Fibroblast of lung (primary cell): ENCODE data around the gene ARL16. TPM values are rescaled to one million over a fixed set of nuclear protein-coding genes. Genes with fewer than 3 reads are reported as not detected.

Source experiments
- DNase-seq, 2 donors: peaks; one replicate each; pipeline versions ENCODE4 v3.0.0 to v3.0.0-alpha.2; 2010; ENCODE audit warnings: low read depth in 2 of 2
- H2AFZ ChIP-seq: 2 replicates; pipeline ENCODE4 v1.5.1; 2012; ENCODE audit warnings: low read length, control low read depth, inconsistent platforms
- H3K27ac ChIP-seq: 2 replicates; pipeline ENCODE4 v1.5.1; 2011; ENCODE audit warnings: low read length, control low read depth; ENCODE audit not compliant: insufficient read depth
- H3K27me3 ChIP-seq: 2 replicates; pipeline ENCODE4 v1.5.1; 2011; ENCODE audit warnings: mild to moderate bottlenecking, low read length; ENCODE audit not compliant: control insufficient read depth, insufficient read depth
- H3K36me3 ChIP-seq: 2 replicates; pipeline ENCODE4 v1.5.1; 2011; ENCODE audit warnings: low read length; ENCODE audit not compliant: control insufficient read depth, insufficient read depth
- H3K4me1 ChIP-seq: 2 replicates; pipeline ENCODE4 v1.5.1; 2011; ENCODE audit warnings: low read length; ENCODE audit not compliant: control insufficient read depth, insufficient read depth; ENCODE audit errors: extremely low read depth
- H3K4me2 ChIP-seq: 2 replicates; pipeline ENCODE4 v1.5.1; 2011; ENCODE audit warnings: low read length, control low read depth; ENCODE audit not compliant: insufficient read depth; ENCODE audit errors: extremely low read depth
- H3K4me3 ChIP-seq, 4 experiments: fragments of 200-600 bp in 1 of 4; sonication (generic) in 1 of 4; replicated peaks in 1 of 4; 2 replicates each; pipeline ENCODE4 v1.5.1; 2011 to 2016; ENCODE audit warnings: low read length in 4 of 4, low read depth in 3 of 4, mild to moderate bottlenecking in 3 of 4, control low read depth in 2 of 4, inconsistent platforms in 1 of 4, mixed read lengths in 1 of 4; ENCODE audit not compliant: insufficient read depth in 1 of 4; ENCODE audit errors: control extremely low read depth in 1 of 4
- H3K79me2 ChIP-seq: 2 replicates; pipeline ENCODE4 v1.5.1; 2012; ENCODE audit warnings: mild to moderate bottlenecking, low read length, inconsistent platforms; ENCODE audit not compliant: control insufficient read depth, insufficient read depth
- H3K9ac ChIP-seq: 2 replicates; pipeline ENCODE4 v1.5.1; 2011; ENCODE audit warnings: mild to moderate bottlenecking, low read length, control low read depth; ENCODE audit not compliant: insufficient read depth
- H3K9me3 ChIP-seq: 2 replicates; pipeline ENCODE4 v1.5.1; 2012; ENCODE audit warnings: low read depth, low read length; ENCODE audit not compliant: control insufficient read depth, insufficient read depth
- H4K20me1 ChIP-seq: 2 replicates; pipeline ENCODE4 v1.5.1; 2011; ENCODE audit warnings: low read length; ENCODE audit not compliant: control insufficient read depth, insufficient read depth; ENCODE audit errors: extremely low read depth
- CTCF ChIP-seq, 2 donors: IDR thresholded peaks in 1 of 2; conservative IDR thresholded peaks in 1 of 2; 1 replicate in 1 of 2; 2 replicates in 1 of 2; pipeline ENCODE4 v1.5.1; 2011 to 2012; ENCODE audit warnings: low read length in 2 of 2, control low read depth in 1 of 2, inconsistent platforms in 1 of 2, low read depth in 1 of 2, mild to moderate bottlenecking in 1 of 2
- EZH2 ChIP-seq: IDR thresholded peaks from 2 replicates; pipeline ENCODE4 v1.5.1; 2012; ENCODE audit warnings: low read length, control low read depth, mild to moderate bottlenecking; ENCODE audit errors: missing control alignments
- polyA plus RNA-seq, 2 donors: library from polyadenylated mRNA; depleted of rRNA in 1 of 2; stranded (reverse) in 1 of 2; unstranded in 1 of 2; fragments of >200 nt; gene quantifications; 2 replicates each; pipeline ENCODE4 v1.2.1, GENCODE V29; 2011 to 2012; ENCODE audit warnings: missing spikeins in 1 of 2
- total RNA-seq: library from RNA; depleted of rRNA; stranded (reverse); fragments of >200 nt; gene quantifications from 2 replicates; pipeline ENCODE4 v1.2.1, GENCODE V29; 2014

ARL16 gene
- total and polyA plus RNA-seq, 2 donors (not counting 1 experiment from before 2014, with no cell fraction given) = 28.1 to 35.8 TPM

- H3K36me3 ChIP-seq = peaks cover 10% of the 10 kb centered on the region
- H2AFZ ChIP-seq = no peak overlapping the region
- no peak for DNase-seq
- no peaks in the 10 kb centered on the region for H4K20me1 ChIP-seq
- no peak overlapping the region for H3K4me3 ChIP-seq
- no peak overlapping the region for H3K9ac ChIP-seq
- peaks cover 9% of the 10 kb centered on the region for H3K4me1 ChIP-seq
- no peak overlapping the region for H3K4me2 ChIP-seq
- H3K27me3 ChIP-seq = no peaks in the 10 kb centered on the region
- H3K79me2 ChIP-seq = peaks cover 27% of the 10 kb centered on the region
- TF ChIP-seq EZH2 (no peak), CTCF (conservative IDR thresholded peaks at IDR 0.05 in 1 of 2, IDR thresholded peaks at IDR 0.05 in 1 of 2; ENCODE audit: low read depth in 1 of 2, low read length in 2 of 2) (no peak)
- no peak overlapping the region for H3K27ac ChIP-seq
- H3K9me3 ChIP-seq = no peaks in the 10 kb centered on the region
Observed at GRCh38 chr17:81664051-81664470, 19.5 kb downstream of the ARL16 start.

DNA sequence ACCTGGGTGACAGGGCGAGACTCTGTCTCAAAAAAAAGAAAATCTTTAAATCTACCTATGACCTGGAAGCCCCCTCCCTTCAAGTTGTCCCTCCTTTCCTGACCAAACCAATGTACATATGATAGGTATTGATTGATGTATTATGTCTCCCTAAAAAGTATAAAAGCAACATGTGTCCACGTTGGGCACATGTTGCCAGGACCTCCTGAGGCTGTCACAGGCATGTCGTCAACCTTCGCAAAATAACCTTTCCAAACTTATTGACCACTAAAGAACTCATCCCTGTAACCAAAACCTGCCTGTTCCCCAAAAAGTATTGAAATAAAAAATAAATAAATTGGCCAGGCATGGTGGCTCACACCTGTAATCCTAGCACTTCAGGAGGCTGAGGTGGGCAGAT, 21.6 kb downstream of the ARL16 start:
- no peaks in the 10 kb centered on the region for H3K9me3 ChIP-seq
- H2AFZ ChIP-seq = no peak overlapping the region
- TF ChIP-seq CTCF (conservative IDR thresholded peaks at IDR 0.05 in 1 of 2, IDR thresholded peaks at IDR 0.05 in 1 of 2; ENCODE audit: low read depth in 1 of 2, low read length in 2 of 2) (no peak), EZH2 (no peak)
- no peak for DNase-seq
- H4K20me1 ChIP-seq = no peaks in the 10 kb centered on the region
- H3K4me2 ChIP-seq = no peak overlapping the region
- H3K27me3 ChIP-seq = no peaks in the 10 kb centered on the region
- H3K36me3 ChIP-seq = peaks cover 10% of the 10 kb centered on the region
- H3K9ac ChIP-seq = no peak overlapping the region
- H3K79me2 ChIP-seq = peaks cover 16% of the 10 kb centered on the region
- no peak overlapping the region for H3K27ac ChIP-seq
- peaks cover 7% of the 10 kb centered on the region for H3K4me1 ChIP-seq
- H3K4me3 ChIP-seq = no peak overlapping the region

- Histone ChIP-seq H3K27me3 (no peaks in the 10 kb centered on the region), H3K4me3 (no peak overlapping the region), H3K4me1 (peaks cover 3% of the 10 kb centered on the region), H3K9ac (no peak overlapping the region), H3K9me3 (no peaks in the 10 kb centered on the region), H4K20me1 (no peaks in the 10 kb centered on the region), H3K4me2 (no peak overlapping the region), H3K36me3 (peaks cover 10% of the 10 kb centered on the region), H3K27ac (no peak overlapping the region), H2AFZ (no peak overlapping the region), H3K79me2 (peaks cover 6% of the 10 kb centered on the region)
- TF ChIP-seq CTCF (conservative IDR thresholded peaks at IDR 0.05 in 1 of 2, IDR thresholded peaks at IDR 0.05 in 1 of 2; ENCODE audit: low read depth in 1 of 2, low read length in 2 of 2) (no peak), EZH2 (no peak)
- no peak for DNase-seq
Observed at GRCh38 chr17:81660441-81660840, 23.2 kb downstream of the ARL16 start.
